Nephron (organoid): ENCODE results near the gene NRAP.
A peak's percentile ranks its signal among the peaks of the same experiment; 100 is the strongest.

Experiments used
- H3K27ac Mint-ChIP-seq, 3 experiments: 2 replicates each; pipeline ENCODE4 v1.8.0; 2020; ENCODE audit warnings: mixed read lengths in 3 of 3, mild to moderate bottlenecking in 2 of 3, moderate library complexity in 1 of 3
- H3K27me3 Mint-ChIP-seq: 2 replicates; pipeline ENCODE4 v1.8.0; 2021; ENCODE audit warnings: low read depth, mild to moderate bottlenecking, moderate library complexity, mixed read lengths
- H3K36me3 Mint-ChIP-seq: 2 replicates; pipeline ENCODE4 v1.8.0; 2020; ENCODE audit warnings: low read depth, mixed read lengths
- H3K4me1 Mint-ChIP-seq: 2 replicates; pipeline ENCODE4 v1.8.0; 2020; ENCODE audit warnings: mixed read lengths
- H3K4me3 Mint-ChIP-seq, 3 experiments: 2 replicates each; pipeline ENCODE4 v1.8.0; 2020; ENCODE audit warnings: mild to moderate bottlenecking in 3 of 3, mixed read lengths in 3 of 3, moderate library complexity in 2 of 3
- H3K9me3 Mint-ChIP-seq: 2 replicates; pipeline ENCODE4 v1.8.0; 2020; ENCODE audit warnings: mixed read lengths
- CTCF ChIP-seq, 3 experiments: fragments of 200-600 bp; sonication (generic); IDR thresholded peaks; one replicate each; pipeline ENCODE4 v1.5.0; 2021; ENCODE audit warnings: antibody characterized with exemption in 3 of 3; ENCODE audit not compliant: unreplicated experiment in 3 of 3

The NRAP gene

GRCh38 chr10:113541549-113541927, 122.3 kb downstream of the NRAP start:
- H3K27me3 Mint-ChIP-seq, result peaks cover 17% of the 10 kb centered on the region
- no peak for TF ChIP-seq CTCF (IDR thresholded peaks at IDR 0.05; ENCODE audit: unreplicated experiment in 3 of 3)
- no peaks in the 10 kb centered on the region for H3K36me3 Mint-ChIP-seq
- H3K27ac Mint-ChIP-seq, result peak overlapping the region in 1 of 3 experiments; percentile 7
- H3K9me3 Mint-ChIP-seq, result no peaks in the 10 kb centered on the region
- peaks cover 31% of the 10 kb centered on the region for H3K4me1 Mint-ChIP-seq
- H3K4me3 Mint-ChIP-seq, result no peak overlapping the region

DNA sequence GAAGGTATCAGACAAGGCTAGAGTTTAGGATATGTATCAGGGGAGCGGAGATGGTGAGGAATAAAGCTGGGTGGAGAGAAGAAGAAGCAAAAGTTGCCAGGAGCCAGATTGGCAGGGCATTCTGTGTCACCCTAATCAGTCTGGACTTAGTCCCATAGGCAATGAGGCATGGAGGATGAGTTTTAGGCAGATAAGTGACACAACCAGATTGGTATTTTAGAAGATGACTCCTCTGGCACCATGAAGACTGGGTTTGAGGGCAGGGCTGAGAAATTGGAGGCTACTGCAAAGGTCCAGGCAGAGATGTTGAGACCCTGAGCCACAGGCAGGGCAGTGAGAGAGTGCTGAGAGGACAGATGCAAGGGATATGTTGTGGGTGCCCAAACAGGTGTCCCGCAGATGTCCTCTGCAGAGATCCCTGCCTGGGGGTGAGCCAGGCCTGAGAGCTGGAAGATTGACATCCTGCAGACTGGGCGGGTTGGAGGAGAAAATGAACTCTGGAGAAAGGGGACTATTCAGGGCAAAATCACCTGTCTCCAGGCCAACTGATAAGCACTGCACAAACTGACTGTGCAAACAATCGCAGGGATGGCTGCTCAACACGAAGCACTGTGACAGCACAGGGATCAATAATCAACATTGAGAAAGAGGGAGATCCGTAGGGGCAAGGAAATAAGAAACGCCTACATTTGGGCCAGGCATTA, 122.8 kb downstream of the NRAP start:
- no peaks in the 10 kb centered on the region for H3K9me3 Mint-ChIP-seq
- H3K27me3 Mint-ChIP-seq, result peaks cover 16% of the 10 kb centered on the region
- H3K4me1 Mint-ChIP-seq, result peaks cover 31% of the 10 kb centered on the region
- no peak overlapping the region for H3K4me3 Mint-ChIP-seq
- no peaks in the 10 kb centered on the region for H3K36me3 Mint-ChIP-seq
- TF ChIP-seq CTCF (IDR thresholded peaks at IDR 0.05; ENCODE audit: unreplicated experiment in 3 of 3), result no peak
- H3K27ac Mint-ChIP-seq, result peak overlapping the region in 1 of 3 experiments; percentile 7

DNA sequence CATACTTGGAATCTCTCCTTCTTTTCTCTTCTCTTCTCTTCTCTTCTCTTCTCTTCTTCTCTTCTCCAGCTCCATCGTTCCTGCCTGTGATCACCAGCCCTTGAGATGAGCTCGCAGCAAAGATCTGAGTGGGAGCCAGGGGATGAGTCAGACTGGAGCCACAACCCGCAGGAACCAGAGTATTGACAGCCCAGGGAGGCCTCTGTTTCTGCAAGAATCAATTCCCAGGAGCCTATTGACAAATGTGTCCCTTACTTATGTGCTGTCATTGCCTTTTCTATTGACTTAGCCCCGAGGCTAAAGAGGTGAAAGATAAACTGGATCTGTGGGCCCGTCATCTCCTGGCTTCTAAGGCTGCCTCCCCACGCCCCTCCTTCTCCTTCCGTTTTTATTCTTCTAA, 124.1 kb downstream of the NRAP start:
- no peak overlapping the region for H3K4me3 Mint-ChIP-seq
- no peaks in the 10 kb centered on the region for H3K36me3 Mint-ChIP-seq
- H3K4me1 Mint-ChIP-seq, result peaks cover 31% of the 10 kb centered on the region
- H3K27ac Mint-ChIP-seq, result peak overlapping the region in 1 of 3 experiments; percentile 4
- H3K9me3 Mint-ChIP-seq, result no peaks in the 10 kb centered on the region
- TF ChIP-seq CTCF (IDR thresholded peaks at IDR 0.05; ENCODE audit: unreplicated experiment in 3 of 3), result no peak
- peaks cover 12% of the 10 kb centered on the region for H3K27me3 Mint-ChIP-seq
